HepG2 (cell line): ENCODE measurements around the gene RPP25L. TPM values are rescaled to one million over a fixed set of nuclear protein-coding genes. Genes with fewer than 3 reads are reported as not detected.
A peak's percentile ranks its signal among the peaks of the same experiment; 100 is the strongest.

Experiments used
- NFE2 ChIP-seq: sonication (generic); formaldehyde crosslinking; IDR thresholded peaks from 2 replicates; pipeline ENCODE4 v1.4.0; 2020; ENCODE audit warnings: missing genetic modification reagents
- NFYB ChIP-seq: sonication (generic); formaldehyde crosslinking; IDR thresholded peaks from 2 replicates; pipeline ENCODE4 v1.4.0; 2020; ENCODE audit warnings: missing genetic modification reagents
- SOX13 ChIP-seq, 3 experiments: fragments of 450-650 bp in 1 of 3; sonication (generic) in 1 of 3; formaldehyde crosslinking in 1 of 3; IDR thresholded peaks in 2 of 3; conservative IDR thresholded peaks in 1 of 3; 2 replicates each; pipeline versions ENCODE4 v1.5.0 to v1.6.1; 2016 to 2020; ENCODE audit warnings: antibody characterized with exemption in 1 of 3, mild to moderate bottlenecking in 1 of 3, missing compliant biosample characterization in 1 of 3, missing genetic modification reagents in 1 of 3, moderate library complexity in 1 of 3
- ZFX ChIP-seq: sonication (generic); formaldehyde crosslinking; IDR thresholded peaks from 2 replicates; pipeline ENCODE4 v1.4.0; 2020; ENCODE audit warnings: mild to moderate bottlenecking, low read depth, missing genetic modification reagents, moderate library complexity
- ZNF713 ChIP-seq: sonication (generic); formaldehyde crosslinking; IDR thresholded peaks from 2 replicates; pipeline ENCODE4 v1.4.0; 2020; ENCODE audit warnings: mild to moderate bottlenecking, missing genetic modification reagents
- ZNF761 ChIP-seq: sonication (generic); formaldehyde crosslinking; conservative IDR thresholded peaks from 2 replicates; pipeline ENCODE4 v1.4.0; 2020; ENCODE audit warnings: mild to moderate bottlenecking, missing genetic modification reagents
- ZNF788 ChIP-seq: sonication (generic); formaldehyde crosslinking; IDR thresholded peaks from 2 replicates; pipeline ENCODE4 v1.5.0; 2020; ENCODE audit warnings: mild to moderate bottlenecking, missing genetic modification reagents, borderline replicate concordance
- polyA plus RNA-seq, 8 experiments: library from polyadenylated mRNA; depleted of rRNA in 3 of 8; stranded (reverse) in 7 of 8; unstranded in 1 of 8; fragments of >200 nt; fragmentation: Illumina TruSeq in 4 of 8; extraction: Trizol in 4 of 8; gene quantifications; 2 replicates each; pipeline versions ENCODE4 v1.2.1 to v1.2.3, GENCODE V29; 2011 to 2016; ENCODE audit warnings: low read depth in 4 of 8, missing spikeins in 1 of 8, mixed read lengths in 1 of 8; ENCODE audit not compliant: insufficient read depth in 1 of 8
- total RNA-seq, 5 experiments: library from RNA; depleted of rRNA; stranded (reverse); fragments of >200 nt; fragmentation: Illumina TruSeq; extraction: Trizol; gene quantifications; 2 replicates each; pipeline ENCODE4 v1.2.3, GENCODE V29; 2016; ENCODE audit warnings: low read depth in 1 of 5
- TF ChIP-seq, protein P1 (sequence below), 2 experiments: fragments of 450-650 bp in 1 of 2; sonication (generic) in 1 of 2; formaldehyde crosslinking in 1 of 2; IDR thresholded peaks; 2 replicates each; pipeline versions ENCODE4 v1.6.1 to v1.8.0; 2016 to 2022; ENCODE audit warnings: antibody characterized with exemption in 1 of 2, mild to moderate bottlenecking in 1 of 2, missing genetic modification reagents in 1 of 2
- TF ChIP-seq, protein P2 (sequence below): IDR thresholded peaks from 2 replicates; pipeline ENCODE4 v1.6.1; 2016; ENCODE audit warnings: mild to moderate bottlenecking
- TF ChIP-seq, protein P3 (sequence below): IDR thresholded peaks from 2 replicates; pipeline ENCODE4 v1.6.1; 2016; ENCODE audit warnings: mild to moderate bottlenecking, missing biosample characterization, missing genetic modification reagents
- TF ChIP-seq, protein P4 (sequence below): sonication (generic); formaldehyde crosslinking; IDR thresholded peaks from 2 replicates; pipeline ENCODE4 v1.5.0; 2020; ENCODE audit warnings: missing genetic modification reagents
- TF ChIP-seq, protein P5 (sequence below): sonication (generic); formaldehyde crosslinking; IDR thresholded peaks from 2 replicates; pipeline ENCODE4 v1.5.1; 2020; ENCODE audit warnings: mild to moderate bottlenecking, missing genetic modification reagents, moderate library complexity

Gene RPP25L
- total and polyA plus RNA-seq, 2 of the 13 experiments (the other 11 are each of a cell fraction or from before 2014, with no cell fraction given), result 24.5 to 27.3 TPM

DNA sequence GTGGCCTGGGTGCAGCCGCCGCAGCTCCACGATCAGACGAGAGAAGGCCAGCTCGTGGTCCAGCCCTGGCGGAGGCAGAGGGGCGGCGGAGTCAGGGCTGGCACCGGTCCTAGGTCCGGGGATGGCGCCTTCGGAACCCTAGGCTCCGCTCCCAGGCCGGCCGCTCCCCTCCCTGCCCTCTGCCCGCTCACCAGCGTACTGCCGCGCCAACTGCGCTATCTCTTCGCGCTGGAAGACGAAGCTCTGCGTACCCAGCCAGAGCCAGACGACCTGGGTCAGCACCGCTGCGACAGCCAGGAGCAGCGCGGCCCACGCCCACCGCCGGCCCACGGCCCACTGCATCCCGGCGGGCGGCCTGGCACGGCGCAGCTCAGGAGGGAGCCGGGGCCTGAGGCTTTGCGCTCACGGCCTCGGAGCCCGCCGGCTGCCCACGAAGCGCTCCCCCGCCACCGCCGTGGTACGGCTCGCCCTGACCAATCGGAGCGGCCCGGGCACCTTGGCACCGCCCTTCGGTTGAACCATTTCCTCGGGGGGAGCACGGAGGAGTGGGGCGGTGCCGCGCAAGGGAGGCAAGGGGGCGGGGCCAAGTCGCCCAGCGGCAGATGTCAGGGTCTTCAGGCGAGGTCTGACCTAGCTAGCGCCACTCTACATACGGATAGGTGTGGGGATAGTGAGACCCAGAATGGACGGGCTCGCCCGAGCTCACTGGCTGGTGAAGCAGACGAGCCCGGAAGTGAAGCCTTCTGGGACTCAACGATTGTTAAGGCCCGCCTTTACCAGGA, 25.6 kb upstream of the RPP25L start, which contains the start of gene SIGMAR1 (continued):
- TF ChIP-seq, protein P1, sequence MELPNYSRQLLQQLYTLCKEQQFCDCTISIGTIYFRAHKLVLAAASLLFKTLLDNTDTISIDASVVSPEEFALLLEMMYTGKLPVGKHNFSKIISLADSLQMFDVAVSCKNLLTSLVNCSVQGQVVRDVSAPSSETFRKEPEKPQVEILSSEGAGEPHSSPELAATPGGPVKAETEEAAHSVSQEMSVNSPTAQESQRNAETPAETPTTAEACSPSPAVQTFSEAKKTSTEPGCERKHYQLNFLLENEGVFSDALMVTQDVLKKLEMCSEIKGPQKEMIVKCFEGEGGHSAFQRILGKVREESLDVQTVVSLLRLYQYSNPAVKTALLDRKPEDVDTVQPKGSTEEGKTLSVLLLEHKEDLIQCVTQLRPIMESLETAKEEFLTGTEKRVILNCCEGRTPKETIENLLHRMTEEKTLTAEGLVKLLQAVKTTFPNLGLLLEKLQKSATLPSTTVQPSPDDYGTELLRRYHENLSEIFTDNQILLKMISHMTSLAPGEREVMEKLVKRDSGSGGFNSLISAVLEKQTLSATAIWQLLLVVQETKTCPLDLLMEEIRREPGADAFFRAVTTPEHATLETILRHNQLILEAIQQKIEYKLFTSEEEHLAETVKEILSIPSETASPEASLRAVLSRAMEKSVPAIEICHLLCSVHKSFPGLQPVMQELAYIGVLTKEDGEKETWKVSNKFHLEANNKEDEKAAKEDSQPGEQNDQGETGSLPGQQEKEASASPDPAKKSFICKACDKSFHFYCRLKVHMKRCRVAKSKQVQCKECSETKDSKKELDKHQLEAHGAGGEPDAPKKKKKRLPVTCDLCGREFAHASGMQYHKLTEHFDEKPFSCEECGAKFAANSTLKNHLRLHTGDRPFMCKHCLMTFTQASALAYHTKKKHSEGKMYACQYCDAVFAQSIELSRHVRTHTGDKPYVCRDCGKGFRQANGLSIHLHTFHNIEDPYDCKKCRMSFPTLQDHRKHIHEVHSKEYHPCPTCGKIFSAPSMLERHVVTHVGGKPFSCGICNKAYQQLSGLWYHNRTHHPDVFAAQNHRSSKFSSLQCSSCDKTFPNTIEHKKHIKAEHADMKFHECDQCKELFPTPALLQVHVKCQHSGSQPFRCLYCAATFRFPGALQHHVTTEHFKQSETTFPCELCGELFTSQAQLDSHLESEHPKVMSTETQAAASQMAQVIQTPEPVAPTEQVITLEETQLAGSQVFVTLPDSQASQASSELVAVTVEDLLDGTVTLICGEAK (IDR thresholded peaks at IDR 0.05), result no peak
- TF ChIP-seq, protein P1 (CRISPR knock-in tag; IDR thresholded peaks at IDR 0.05), result peak; percentile 69; the same call in 1 of the 2 replicates
- TF ChIP-seq, protein P2, sequence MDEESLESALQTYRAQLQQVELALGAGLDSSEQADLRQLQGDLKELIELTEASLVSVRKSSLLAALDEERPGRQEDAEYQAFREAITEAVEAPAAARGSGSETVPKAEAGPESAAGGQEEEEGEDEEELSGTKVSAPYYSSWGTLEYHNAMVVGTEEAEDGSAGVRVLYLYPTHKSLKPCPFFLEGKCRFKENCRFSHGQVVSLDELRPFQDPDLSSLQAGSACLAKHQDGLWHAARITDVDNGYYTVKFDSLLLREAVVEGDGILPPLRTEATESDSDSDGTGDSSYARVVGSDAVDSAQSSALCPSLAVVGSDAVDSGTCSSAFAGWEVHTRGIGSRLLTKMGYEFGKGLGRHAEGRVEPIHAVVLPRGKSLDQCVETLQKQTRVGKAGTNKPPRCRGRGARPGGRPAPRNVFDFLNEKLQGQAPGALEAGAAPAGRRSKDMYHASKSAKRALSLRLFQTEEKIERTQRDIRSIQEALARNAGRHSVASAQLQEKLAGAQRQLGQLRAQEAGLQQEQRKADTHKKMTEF (CRISPR knock-in tag), result peak; percentile 75
- peak; percentile 89 for TF ChIP-seq NFYB (CRISPR knock-in tag)
- TF ChIP-seq ZNF761, result peak; percentile 53; the same call in 1 of the 2 replicates
- TF ChIP-seq, protein P3, sequence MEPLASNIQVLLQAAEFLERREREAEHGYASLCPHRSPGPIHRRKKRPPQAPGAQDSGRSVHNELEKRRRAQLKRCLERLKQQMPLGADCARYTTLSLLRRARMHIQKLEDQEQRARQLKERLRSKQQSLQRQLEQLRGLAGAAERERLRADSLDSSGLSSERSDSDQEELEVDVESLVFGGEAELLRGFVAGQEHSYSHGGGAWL (CRISPR knock-in tag), result peak; percentile 94
- TF ChIP-seq, protein P4, sequence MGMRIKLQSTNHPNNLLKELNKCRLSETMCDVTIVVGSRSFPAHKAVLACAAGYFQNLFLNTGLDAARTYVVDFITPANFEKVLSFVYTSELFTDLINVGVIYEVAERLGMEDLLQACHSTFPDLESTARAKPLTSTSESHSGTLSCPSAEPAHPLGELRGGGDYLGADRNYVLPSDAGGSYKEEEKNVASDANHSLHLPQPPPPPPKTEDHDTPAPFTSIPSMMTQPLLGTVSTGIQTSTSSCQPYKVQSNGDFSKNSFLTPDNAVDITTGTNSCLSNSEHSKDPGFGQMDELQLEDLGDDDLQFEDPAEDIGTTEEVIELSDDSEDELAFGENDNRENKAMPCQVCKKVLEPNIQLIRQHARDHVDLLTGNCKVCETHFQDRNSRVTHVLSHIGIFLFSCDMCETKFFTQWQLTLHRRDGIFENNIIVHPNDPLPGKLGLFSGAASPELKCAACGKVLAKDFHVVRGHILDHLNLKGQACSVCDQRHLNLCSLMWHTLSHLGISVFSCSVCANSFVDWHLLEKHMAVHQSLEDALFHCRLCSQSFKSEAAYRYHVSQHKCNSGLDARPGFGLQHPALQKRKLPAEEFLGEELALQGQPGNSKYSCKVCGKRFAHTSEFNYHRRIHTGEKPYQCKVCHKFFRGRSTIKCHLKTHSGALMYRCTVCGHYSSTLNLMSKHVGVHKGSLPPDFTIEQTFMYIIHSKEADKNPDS, result no peak; the same call in 1 of the 2 replicates
- TF ChIP-seq, protein P5, sequence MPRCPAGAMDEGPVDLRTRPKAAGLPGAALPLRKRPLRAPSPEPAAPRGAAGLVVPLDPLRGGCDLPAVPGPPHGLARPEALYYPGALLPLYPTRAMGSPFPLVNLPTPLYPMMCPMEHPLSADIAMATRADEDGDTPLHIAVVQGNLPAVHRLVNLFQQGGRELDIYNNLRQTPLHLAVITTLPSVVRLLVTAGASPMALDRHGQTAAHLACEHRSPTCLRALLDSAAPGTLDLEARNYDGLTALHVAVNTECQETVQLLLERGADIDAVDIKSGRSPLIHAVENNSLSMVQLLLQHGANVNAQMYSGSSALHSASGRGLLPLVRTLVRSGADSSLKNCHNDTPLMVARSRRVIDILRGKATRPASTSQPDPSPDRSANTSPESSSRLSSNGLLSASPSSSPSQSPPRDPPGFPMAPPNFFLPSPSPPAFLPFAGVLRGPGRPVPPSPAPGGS (CRISPR knock-in tag), result peak; percentile 92
- TF ChIP-seq NFE2 (CRISPR knock-in tag), result no peak
- peak; percentile 81 for TF ChIP-seq ZNF788 (CRISPR knock-in tag)
- peak; percentile 65; the same call in 1 of the 2 replicates for TF ChIP-seq ZNF713
- no peak for TF ChIP-seq SOX13 (IDR thresholded peaks at IDR 0.05)
- no peak; a peak in 2 of 4 replicates for TF ChIP-seq SOX13 (CRISPR knock-in tag; conservative IDR thresholded peaks at IDR 0.05 in 1 of 2, IDR thresholded peaks at IDR 0.05 in 1 of 2)
- TF ChIP-seq ZFX (CRISPR knock-in tag), result peak; percentile 96
